Epithelial cell of esophagus (primary cell): Measurements from ENCODE around the gene OBI1.
A peak's percentile ranks its signal among the peaks of the same experiment; 100 is the strongest.

Experiments
- DNase-seq: peaks from one replicate; pipeline ENCODE4 v3.0.0; 2010; ENCODE audit warnings: low read depth
- H3K4me3 ChIP-seq: 2 replicates; pipeline ENCODE4 v1.5.1; 2011; ENCODE audit warnings: mild to moderate bottlenecking, low read length, control low read depth
- TF ChIP-seq, protein P1 (sequence below): IDR thresholded peaks from 2 replicates; pipeline ENCODE4 v1.5.1; 2011; ENCODE audit warnings: low read depth, mild to moderate bottlenecking, low read length, control low read depth, inconsistent platforms; ENCODE audit not compliant: insufficient read depth; ENCODE audit errors: missing control alignments

OBI1 gene

DNA sequence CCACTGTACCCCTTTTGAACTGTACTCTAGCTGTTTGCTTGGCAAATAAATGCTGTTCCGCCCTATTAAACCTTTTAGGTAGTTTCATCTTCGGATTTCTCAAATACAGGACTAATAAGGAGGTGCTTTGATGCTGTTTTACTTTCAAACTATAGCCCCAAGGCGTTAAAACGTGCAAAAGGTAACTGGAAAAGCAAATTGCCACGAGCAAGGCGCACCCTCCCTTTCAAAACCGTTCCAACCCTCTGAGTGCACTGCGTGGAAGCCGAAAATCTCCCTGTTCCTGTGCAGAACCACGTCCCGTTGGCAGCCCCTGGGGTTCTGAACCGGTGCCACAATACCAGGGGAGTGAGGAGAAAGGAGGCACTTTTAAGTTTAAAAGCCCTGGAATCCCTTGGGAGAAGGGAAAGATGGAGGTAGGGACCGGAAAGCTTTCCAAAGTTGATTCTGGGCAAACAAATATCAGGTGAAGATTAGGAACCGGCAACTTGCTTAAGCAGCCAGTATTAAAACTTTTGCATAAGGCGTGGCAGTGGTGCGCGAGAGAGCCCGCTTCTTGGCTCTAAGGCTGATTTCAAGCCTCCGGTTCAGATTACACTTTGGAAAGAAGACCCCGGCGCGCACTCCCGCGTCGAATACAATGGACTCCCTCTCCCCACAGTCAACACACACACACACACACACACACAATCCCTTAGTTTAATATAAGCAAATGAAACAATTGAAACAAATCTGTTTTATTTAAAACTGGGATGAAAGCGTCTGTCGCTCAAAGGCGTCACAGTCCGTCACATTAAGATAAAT is 65.1 kb downstream of the OBI1 start:
- no peak for DNase-seq
- TF ChIP-seq, protein P1, sequence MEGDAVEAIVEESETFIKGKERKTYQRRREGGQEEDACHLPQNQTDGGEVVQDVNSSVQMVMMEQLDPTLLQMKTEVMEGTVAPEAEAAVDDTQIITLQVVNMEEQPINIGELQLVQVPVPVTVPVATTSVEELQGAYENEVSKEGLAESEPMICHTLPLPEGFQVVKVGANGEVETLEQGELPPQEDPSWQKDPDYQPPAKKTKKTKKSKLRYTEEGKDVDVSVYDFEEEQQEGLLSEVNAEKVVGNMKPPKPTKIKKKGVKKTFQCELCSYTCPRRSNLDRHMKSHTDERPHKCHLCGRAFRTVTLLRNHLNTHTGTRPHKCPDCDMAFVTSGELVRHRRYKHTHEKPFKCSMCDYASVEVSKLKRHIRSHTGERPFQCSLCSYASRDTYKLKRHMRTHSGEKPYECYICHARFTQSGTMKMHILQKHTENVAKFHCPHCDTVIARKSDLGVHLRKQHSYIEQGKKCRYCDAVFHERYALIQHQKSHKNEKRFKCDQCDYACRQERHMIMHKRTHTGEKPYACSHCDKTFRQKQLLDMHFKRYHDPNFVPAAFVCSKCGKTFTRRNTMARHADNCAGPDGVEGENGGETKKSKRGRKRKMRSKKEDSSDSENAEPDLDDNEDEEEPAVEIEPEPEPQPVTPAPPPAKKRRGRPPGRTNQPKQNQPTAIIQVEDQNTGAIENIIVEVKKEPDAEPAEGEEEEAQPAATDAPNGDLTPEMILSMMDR: no peak
- H3K4me3 ChIP-seq: no peak overlapping the region

DNA sequence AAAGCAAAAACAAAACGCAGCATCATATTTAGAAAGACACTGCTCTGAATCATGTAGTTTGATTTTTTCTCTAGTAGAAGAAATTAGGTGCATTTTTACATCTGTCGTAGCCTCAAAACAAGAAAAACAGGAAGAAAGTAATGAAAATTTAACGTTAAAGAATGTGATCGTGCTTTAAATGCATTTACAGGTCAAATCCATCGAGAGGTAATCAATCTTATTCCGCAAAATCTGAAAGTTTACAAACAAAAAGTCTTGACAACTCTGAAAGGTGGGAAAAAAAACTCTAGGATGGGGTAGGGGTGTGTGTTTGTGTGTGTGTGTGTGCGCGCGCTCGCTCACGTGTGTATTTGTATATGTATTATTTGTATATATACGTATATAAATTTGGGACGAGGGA is 65.8 kb downstream of the OBI1 start:
- TF ChIP-seq, protein P1: no peak
- DNase-seq: no peak

DNA sequence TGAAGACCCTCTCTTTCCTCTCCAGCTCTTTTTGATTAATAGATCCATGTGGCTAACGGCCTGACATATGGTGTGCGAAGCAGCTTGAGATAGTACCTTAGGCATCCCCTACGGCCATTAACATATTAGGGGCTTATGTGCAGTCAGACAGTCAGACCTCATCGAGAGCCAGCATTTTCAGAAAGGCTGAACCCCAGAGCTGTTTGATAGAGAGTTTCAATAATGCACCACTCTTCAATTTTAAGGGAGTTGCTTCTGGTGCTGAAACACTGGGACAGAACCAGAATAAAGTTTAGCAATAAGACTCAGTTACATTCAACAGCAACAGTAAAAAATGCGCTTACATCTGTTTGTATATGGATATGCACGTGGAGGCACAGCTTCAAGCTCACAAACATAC is 66.4 kb downstream of the OBI1 start:
- TF ChIP-seq, protein P1: no peak
- no peak overlapping the region for H3K4me3 ChIP-seq
- DNase-seq: no peak

More for the DNA sequence above, 65.8 kb downstream of the OBI1 start:
- H3K4me3 ChIP-seq: no peak overlapping the region

DNA sequence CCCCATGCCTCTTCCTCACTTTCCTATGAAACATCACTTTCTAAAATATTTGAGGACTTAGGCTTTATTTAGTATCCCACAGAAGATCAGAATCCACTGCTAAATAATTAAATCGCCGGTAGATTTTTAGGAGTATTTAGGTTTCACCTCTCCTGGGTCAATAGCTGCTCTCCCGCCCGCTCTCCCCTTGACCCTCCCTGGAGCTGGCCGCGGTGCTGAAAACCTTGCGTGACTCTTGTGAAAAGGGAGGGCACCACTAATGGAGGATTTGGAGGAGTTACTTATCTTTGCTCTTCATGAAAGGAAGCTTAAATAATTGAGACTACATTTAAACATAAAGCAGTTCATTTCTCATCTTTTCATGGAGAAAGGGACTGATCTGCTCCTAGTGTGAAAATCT is 69.7 kb downstream of the OBI1 start:
- TF ChIP-seq, protein P1: no peak
- DNase-seq: peak; percentile 57
- H3K4me3 ChIP-seq: no peak overlapping the region

DNA sequence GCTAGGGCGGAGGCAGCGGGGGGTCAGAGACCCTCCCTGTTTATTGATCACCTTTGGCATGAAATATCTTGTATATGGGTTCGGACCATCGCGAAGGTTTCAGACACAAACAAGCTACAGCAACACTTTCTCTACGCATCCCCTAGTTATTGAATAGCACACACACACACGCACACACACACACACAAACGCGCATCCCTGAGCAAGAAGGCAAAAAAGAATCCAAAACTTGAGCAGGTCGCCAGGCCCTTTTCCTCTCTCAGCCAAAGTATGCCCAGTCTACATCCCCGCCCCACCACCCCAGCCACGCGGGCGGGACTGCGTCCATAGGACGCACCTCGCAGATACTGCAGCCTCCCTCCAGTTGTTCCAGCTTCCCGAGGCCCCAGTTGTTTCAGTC is 71.6 kb downstream of the OBI1 start:
- H3K4me3 ChIP-seq: no peak overlapping the region
- TF ChIP-seq, protein P1: no peak
- DNase-seq: no peak

DNA sequence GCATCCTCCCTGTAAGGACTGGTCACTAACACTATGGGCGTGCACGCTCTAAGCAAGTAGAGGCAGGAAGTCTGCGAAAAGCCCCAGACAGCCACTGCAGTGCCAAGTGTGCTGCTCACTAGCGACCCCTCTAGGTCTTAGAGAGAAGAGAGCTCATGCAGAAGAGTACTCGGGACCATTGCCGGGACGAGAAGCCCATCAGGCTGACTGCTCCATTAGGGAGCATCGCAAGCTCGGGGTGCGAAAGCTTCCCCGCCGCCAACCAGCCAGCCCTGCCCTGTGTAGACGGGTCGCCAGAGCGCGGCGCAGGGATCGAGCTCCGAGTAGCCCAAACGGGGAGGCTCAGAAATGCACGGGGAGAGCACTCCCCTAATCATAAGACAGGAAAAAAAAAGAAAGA is 72.2 kb downstream of the OBI1 start:
- no peak overlapping the region for H3K4me3 ChIP-seq
- TF ChIP-seq, protein P1: no peak
- no peak for DNase-seq

DNA sequence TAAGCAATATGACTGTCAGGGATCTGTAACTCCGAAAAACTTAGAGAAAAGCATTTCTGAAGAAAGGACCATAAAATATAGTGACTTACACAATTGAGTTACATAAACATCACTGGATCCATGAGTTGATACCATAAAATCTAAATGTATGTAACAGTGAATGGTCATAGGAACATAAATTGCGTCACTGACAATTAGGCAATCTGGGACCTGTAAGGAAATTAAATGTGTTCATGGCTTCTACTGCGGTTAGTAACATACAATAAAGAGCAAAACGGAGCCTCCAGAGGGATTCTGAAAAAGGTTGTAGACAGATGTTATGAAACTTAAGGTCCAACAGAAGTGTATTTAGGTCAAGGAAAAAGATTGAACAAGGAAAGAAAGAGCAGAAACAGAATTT is 82.7 kb downstream of the OBI1 start:
- no peak overlapping the region for H3K4me3 ChIP-seq
- peak; percentile 27 for DNase-seq
- TF ChIP-seq, protein P1: no peak
